Nucleus accumbens (tissue), 56 donors: Measurements from ENCODE around the gene KRT16.
"Not testable (repeated sequence)": the region's sequence is repeated elsewhere in the genome, so short reads cannot be mapped to it uniquely, and the experiment has no call there.

ENCODE experiments used
- DNase-seq, 56 donors: peaks; one replicate each; lab custom pipeline; 2025; lab: John Stamatoyannopoulos, UW

The KRT16 gene

DNA sequence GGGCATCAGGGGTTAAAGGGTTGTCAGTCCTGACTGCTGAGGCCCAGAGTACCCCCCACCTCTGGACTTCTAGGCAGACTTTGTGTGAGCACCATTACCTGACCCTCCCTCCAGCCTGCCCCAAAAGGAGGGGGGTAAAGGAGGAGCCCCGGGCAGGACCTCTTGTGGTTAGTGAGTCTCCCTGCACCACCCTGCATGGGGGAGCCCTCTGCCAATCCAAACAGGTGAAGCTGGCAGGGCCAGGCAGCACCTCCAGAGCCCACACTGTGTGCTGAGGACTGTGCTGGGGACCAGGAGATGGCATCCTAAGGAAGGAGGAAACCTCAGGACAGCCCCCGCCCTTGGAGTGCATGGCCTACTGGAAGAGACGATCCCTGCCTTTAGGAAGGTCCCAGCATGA, 23.3 kb downstream of the KRT16 start:
- no peak for DNase-seq

DNA sequence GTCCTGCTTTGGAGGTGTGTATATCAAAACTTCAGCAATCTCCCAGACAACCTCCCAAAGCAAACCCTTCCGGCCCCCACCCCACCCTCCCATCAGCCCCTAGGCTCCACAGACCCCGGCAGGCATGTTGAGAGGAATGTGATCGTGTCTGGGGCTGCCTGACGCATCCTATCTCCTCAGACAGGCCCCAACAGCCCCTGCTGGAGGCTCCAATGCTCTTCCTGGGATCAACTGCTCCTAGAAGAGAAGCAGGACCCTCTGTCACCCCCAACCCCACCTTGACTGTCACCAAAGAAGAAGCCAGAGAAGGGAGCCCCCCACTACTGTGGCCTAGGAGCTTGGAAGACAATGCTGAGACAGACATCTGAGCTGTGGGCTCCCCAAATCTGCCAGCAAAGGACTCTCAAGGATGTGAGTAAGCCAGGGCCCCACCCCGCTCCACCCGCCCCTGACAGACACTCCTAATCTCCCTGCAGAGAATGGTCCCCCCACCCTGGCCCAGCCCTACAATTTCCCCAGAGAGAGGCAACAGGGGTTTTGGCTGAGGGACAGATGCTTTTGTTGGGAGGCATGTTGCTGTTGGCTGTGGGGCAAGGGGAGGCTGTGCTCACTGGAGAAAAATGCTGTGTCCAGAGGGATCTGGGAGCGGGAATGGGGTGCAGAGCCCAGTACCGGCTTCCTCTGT, 24.3 kb downstream of the KRT16 start:
- DNase-seq: no peak

GRCh38 chr17:41586863-41587495, 25.6 kb downstream of the KRT16 start, which contains the start of gene KRT14:
Gene KRT14 (minus strand): TSS chr17:41586895. CDS start chr17:41586834, 61 bp downstream.
- DNase-seq: no peak

- no peak for DNase-seq
These were observed 27.1 kb downstream of the KRT16 start for GRCh38 chr17:41585301-41586056.

DNA sequence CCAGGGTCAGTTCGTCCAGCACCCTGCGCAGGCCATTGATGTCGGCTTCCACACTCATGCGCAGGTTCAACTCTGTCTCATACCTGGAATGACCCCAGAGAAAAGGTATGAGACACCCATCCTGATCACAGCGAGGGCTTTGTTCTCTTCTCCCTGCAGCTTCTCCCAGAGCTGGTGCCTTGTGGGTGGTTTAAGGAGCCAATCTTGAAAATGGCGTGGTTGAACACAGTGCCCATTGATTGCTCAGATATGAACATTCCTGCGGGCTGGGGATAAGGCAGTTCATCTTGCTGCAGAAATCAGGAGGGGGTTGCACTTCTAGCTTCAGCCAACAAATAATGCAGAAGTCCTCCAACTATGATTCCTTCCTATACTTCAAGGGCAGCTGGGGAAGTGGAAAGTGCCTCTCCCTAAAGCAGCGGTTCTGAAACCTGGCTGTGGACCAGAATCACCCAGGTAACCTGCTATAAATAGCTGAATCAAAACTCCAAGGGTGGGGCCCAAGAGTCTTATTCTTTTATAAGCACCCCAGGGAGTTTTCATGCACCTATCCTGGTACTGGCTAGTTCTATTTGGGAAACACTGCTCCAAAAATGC, 28.1 kb downstream of the KRT16 start:
- DNase-seq: not testable (repeated sequence)

GRCh38 chr17:41583137-41584127, 29.1 kb downstream of the KRT16 start:
- DNase-seq: no peak

DNA sequence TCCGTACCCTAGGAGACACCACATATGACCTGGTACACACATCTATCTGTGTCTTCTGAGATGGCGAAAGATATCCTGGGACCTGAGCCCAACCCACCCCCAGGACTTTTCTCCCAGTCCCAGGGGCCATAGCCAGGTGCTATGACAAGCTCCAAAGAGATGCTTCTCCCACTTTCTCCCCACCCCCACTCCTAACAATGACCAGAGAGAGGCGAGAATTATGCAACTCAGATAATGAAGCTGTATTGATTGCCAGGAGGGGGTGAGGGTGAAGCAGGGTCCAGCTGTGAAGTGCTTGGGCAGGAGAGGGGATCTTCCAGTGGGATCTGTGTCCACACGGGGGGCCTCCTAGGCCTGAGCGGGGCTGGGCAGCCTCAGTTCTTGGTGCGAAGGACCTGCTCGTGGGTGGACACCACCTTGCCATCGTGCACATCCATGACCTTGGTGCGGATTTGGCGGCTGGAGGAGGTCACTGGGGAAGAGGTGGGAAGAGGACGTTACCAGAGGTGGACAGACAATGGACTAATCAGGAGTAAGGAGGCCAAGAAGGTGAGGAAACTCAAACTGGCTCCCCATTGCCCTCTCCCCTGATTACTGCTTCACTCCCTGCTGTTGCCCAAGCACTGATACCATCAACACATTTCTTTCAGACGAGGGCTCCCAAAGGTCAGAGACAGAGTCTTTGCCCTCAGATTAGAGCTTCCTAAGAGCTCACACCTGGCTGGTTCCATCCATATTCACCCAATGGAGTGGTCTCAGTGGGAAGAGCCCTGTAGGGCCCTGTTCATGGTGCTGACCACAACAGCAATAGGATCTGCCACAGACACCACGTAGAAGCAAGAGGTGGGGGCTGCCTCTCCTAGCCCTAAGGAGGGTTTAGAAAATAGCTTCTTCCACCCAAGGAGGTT, 30.3 kb downstream of the KRT16 start:
- not testable (repeated sequence) for DNase-seq

DNA sequence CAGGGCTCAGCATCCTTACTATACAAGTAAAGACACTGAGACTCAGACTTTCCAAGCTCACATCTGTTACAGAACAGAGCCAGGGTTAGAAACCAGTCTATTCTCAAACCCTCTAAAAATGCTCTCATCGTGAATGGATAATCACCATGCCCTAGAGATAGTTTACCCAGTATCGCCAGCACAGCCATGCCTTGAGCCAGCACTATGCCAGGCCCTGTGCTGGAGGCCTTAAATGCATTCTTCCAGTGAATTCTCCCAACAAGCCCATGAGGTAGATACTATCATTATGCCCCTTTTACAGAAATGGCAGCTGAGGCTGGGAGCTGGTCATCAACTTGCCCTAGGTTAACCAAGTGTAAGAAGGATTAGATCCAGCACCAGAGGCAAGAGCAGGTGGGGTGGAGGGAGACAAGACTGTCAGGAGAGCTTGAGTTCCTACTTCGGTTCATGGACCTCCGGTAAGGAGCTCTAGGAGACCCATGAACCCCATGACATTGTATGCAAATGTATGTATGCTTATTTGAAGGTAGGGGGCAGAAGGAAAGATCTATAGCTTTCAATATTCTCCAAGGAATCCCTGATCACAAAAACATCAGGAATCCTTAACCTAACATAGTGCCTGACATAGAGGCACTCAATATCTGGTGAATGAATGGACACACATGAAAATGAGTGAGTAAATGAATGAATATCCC, 31.1 kb downstream of the KRT16 start:
- DNase-seq: no peak

- DNase-seq: no peak
These were observed 31.7 kb downstream of the KRT16 start for GRCh38 chr17:41580687-41581365.

DNA sequence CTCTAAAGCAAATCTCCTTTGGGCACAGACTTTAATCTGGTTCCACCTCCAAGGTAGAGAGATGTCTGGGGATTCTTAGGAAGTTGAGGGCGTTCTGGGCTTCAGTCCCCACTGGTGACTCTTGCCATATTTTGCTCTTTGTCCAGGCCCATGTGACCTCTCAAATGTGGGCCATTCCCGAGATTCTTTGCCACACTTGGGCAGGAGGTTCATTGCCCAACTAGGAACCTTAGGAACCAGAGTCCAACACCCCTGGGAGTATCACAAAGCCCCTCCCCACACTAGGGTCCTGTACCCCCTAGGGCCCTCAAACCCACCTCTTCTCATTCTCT, 32.4 kb downstream of the KRT16 start:
- no peak for DNase-seq

DNA sequence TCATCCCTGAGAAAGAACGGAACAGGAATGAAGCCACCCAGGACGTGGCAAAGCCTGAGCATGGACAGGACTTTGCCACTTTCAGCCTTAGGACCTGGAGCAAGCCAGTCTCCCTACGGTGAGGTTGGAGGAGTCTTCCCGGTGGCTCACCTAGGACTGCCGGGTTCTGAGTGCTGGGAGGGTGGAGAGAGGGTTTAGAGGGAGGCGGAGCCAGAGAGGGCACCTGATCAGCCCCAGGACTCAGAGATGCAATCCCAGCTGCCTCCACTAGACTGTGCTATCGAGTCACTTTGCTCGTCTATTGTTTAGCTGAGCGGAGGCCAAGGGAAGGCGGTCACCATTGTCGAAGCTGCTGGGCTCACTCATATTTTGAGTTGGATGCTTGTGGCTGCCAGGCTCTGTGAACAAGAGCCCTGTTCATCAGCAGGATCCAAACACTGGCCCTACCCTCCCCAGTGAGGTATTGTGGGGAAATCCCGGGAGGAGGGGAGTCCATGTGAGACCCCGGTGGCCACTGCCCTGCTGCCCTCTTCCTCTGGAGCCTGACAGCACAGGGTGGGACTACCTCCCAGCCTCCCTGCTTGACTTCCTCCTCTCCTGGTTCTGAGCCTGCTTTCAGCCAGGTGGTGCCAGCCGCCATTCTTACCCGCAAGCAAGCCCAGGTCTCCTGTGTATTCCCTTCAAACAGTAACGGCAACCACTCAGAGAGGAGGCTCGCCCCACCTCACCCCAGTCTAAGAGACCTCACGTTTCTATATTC, 32.9 kb downstream of the KRT16 start:
- DNase-seq: peak in 45 of 56 donors; percentile 1 to 75 (median 26)

DNA sequence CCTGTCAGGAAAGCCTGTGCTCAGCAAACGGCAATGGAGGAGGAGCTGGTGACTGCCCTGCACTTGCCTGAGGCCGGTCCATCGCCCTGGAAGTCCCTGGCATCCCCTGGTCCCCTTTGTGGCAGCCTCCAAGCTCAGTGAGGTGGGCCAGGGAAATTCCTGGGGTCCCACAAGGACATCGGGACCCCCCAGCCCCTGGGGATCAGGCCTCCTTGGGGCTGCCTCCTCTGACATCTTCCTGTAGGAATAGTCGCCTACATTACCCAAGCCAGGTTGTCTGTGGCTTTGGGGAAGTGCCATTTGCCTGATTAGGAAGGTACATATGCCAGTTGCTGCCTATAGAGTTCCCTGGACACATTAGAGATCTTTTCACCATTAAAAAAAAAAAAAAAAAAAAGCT, 33.6 kb downstream of the KRT16 start:
- DNase-seq: no peak

DNA sequence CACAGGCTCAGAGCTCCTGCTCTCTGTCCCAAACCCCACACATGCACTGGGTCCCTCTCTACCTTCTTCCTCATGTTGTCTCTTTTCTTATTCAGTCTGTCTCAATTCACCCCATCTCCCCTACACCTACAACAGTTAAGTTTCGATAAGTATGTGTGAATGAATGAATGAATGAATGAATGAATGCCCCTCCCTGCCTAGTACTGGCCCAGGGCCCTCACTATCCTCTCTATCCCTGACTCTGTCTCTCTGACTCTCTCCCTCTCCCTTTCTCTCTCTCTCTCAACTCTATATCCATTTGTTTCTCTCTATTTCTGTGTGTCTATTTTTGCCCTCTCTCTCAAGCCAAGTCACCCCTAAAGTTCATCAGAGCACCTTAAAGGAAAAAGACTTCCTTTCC, 34.0 kb downstream of the KRT16 start:
- no peak for DNase-seq

- DNase-seq: not testable (repeated sequence)
These were observed 35.8 kb downstream of the KRT16 start for GRCh38 chr17:41576740-41577139.

DNA sequence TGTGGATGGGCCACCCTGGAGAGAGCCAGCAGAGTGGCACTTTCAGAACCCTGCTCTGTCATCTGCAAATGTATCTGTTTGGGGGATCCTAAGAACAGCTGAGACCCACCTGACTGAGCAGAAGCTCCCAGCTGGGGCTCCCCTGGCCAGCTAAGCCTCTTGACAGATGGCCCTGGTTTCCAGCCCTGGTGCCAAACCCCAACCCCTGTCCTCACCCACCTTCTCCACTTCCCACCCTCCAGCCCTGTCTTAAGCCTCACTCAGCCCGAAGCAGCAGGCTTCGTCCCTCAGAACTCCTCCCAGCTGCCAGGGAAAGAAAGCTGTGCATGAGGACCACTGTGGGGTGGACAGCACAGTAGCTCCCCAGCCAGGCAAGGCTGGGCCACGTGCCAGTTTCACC, 37.2 kb downstream of the KRT16 start:
- no peak for DNase-seq

DNA sequence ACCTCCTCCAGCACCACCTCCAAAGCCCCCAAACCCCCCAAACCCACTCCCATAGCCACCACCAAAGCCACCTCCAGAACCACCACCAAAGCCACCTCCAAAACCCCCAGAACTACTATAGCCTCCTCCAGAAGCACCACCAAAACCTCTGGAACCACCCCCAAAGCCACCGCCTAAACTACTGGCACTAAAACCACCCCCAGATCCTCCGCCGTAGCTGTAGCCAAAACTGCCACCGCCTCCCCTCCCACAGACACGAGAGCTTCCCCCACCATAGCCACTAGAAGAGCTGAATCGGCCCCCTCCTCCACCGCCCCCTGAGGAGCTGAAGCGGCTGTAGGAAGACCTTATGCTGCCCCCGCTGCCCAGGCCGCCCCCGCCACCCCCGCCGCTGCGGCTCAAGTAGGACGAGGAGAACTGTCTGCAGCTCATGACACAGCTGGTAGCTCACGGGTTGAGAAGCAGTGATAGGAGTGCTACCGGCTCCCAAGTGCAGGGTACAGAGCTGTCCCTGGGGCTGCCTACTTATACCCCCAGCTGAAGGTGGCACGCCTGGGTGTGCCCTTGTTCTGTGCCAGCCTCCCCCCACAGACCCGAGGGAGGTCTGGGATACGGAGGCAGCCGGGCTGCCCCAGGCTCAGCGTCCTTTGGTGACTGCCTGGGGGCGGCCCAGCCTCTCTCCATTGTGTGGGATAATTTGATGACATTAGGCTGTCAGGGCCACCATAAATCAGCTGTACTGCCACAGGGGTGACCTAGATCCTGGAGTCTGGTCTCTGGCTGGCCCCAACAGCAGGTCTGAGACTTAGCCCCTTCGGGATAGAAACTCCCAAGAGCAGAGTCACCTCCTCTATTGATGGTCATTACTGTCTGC, 40.8 kb downstream of the KRT16 start, which contains the start of gene KRT9:
Gene KRT9 (minus strand): TSS at position 499 of the 874 bp plus-strand sequence. CDS start 67 bp downstream, at position 432.
- no peak for DNase-seq
